Uterus (tissue), 4 donors: ENCODE measurements around the gene RPL21. TPM values are rescaled to one million over a fixed set of nuclear protein-coding genes. Genes with fewer than 3 reads are reported as not detected.

Experiments used
- DNase-seq, 2 donors: peaks; one replicate each; pipeline ENCODE4 v3.0.0-alpha.2; 2019 to 2020
- H3K27ac ChIP-seq, 2 donors: fragments of 200-600 bp; sonication (generic); 1 replicate in 1 of 2; 2 replicates in 1 of 2; pipeline ENCODE4 v1.5.1; 2016 to 2018
- H3K27me3 ChIP-seq, 2 donors: fragments of 200-600 bp; sonication (generic); one replicate each; pipeline ENCODE4 v1.5.1; 2018 to 2019; ENCODE audit warnings: control low read depth in 1 of 2
- H3K36me3 ChIP-seq, 2 donors: fragments of 200-600 bp; sonication (generic); one replicate each; pipeline ENCODE4 v1.5.1; 2019; ENCODE audit warnings: control low read depth in 1 of 2
- H3K4me1 ChIP-seq, 2 donors: fragments of 200-600 bp; sonication (generic); one replicate each; pipeline ENCODE4 v1.5.1; 2018 to 2019; ENCODE audit warnings: control low read depth in 1 of 2
- H3K4me3 ChIP-seq, 2 donors: fragments of 200-600 bp; sonication (generic); 1 replicate in 1 of 2; 2 replicates in 1 of 2; pipeline ENCODE4 v1.5.1; 2018 to 2019; ENCODE audit warnings: mild to moderate bottlenecking in 1 of 2
- H3K9me3 ChIP-seq, 2 donors: fragments of 200-600 bp; sonication (generic); one replicate each; pipeline ENCODE4 v1.5.1; 2019; ENCODE audit warnings: control low read depth in 1 of 2
- POLR2A ChIP-seq, 2 donors: fragments of 450-650 bp; IDR thresholded peaks; one replicate each; pipeline ENCODE4 v1.6.1; 2016; ENCODE audit warnings: antibody characterized with exemption in 2 of 2, mild to moderate bottlenecking in 1 of 2, moderate library complexity in 1 of 2
- intact Hi-C: fragments of 100-400 bp; cut with DNase I; formaldehyde crosslinking; loops from one replicate; pipeline ENCODE4 v1.15.1; 2023; ENCODE audit warnings: low total_unique reads
- total RNA-seq, 4 donors: library from RNA; depleted of rRNA in 3 of 4; stranded (reverse); fragments of >200 nt in 3 of 4; gene quantifications; one replicate each; pipeline versions ENCODE4 v1.1.0 to v1.2.4, GENCODE V29; 2014 to 2023
- TF ChIP-seq, protein P1 (sequence below), 4 experiments: fragments of 200-600 bp in 2 of 4; fragments of 450-650 bp in 2 of 4; sonication (generic) in 2 of 4; IDR thresholded peaks; one replicate each; pipeline ENCODE4 v1.5.1; 2016 to 2019; ENCODE audit warnings: antibody characterized with exemption in 4 of 4, mild to moderate bottlenecking in 2 of 4, moderate library complexity in 1 of 4
- donor health status: DM: yes; HTN: yes; CAD: no.

RPL21 gene
- total RNA-seq, 4 donors from 2014 or later, result 816 to 2,598 (median 1,942) TPM

DNA sequence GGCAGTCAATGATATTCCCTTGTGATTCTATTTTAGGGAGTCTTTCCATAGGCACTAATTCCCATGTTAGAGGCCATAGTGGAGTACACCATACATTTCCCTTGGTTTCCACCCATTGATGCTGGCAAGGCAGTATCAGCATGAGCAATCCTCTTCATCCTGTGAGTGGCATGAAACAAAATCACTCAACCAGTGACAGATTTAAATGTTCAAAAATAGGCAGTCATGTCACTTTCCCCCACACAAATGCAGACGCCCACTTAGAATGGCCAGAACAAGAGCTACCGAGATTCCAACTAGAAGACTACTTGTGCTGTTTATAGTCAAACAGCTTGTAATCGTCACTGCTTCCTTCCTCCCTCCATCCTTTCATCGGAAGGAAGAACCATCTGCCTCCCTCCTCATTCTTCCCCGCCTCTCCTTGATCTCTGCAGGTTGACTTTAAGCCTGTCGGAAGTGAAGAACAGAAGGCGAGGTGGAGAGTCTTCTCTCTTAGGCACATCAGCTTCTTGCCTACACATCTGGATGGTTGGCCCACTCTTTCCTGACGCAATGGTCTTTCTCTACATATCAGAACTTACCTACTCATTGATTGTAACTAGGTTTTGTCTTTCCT is 41.8 kb downstream of the RPL21 start:
- Histone ChIP-seq H3K27ac (no peak overlapping the region), H3K4me1 (no peaks in the 10 kb centered on the region), H3K9me3 (no peaks in the 10 kb centered on the region), H3K27me3 (no peaks in the 10 kb centered on the region), H3K36me3 (no peaks in the 10 kb centered on the region), H3K4me3 (no peak overlapping the region)
- intact Hi-C loops, result no loop called here
- TF ChIP-seq POLR2A (IDR thresholded peaks at IDR 0.05), result no peak
- TF ChIP-seq, protein P1, sequence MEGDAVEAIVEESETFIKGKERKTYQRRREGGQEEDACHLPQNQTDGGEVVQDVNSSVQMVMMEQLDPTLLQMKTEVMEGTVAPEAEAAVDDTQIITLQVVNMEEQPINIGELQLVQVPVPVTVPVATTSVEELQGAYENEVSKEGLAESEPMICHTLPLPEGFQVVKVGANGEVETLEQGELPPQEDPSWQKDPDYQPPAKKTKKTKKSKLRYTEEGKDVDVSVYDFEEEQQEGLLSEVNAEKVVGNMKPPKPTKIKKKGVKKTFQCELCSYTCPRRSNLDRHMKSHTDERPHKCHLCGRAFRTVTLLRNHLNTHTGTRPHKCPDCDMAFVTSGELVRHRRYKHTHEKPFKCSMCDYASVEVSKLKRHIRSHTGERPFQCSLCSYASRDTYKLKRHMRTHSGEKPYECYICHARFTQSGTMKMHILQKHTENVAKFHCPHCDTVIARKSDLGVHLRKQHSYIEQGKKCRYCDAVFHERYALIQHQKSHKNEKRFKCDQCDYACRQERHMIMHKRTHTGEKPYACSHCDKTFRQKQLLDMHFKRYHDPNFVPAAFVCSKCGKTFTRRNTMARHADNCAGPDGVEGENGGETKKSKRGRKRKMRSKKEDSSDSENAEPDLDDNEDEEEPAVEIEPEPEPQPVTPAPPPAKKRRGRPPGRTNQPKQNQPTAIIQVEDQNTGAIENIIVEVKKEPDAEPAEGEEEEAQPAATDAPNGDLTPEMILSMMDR (IDR thresholded peaks at IDR 0.05), result no peak
- no peak for DNase-seq

GRCh38 chr13:27293873-27294515 is 42.6 kb downstream of the RPL21 start:
- Histone ChIP-seq H3K9me3 (no peaks in the 10 kb centered on the region), H3K27ac (no peak overlapping the region), H3K4me1 (no peaks in the 10 kb centered on the region), H3K4me3 (no peak overlapping the region), H3K36me3 (no peaks in the 10 kb centered on the region), H3K27me3 (no peaks in the 10 kb centered on the region)
- TF ChIP-seq, protein P1 (IDR thresholded peaks at IDR 0.05), result no peak
- TF ChIP-seq POLR2A (IDR thresholded peaks at IDR 0.05), result no peak
- intact Hi-C loops, result no loop called here
- no peak for DNase-seq

- no peak for DNase-seq
- TF ChIP-seq, protein P1 (IDR thresholded peaks at IDR 0.05), result no peak
- TF ChIP-seq POLR2A (IDR thresholded peaks at IDR 0.05), result no peak
- Histone ChIP-seq H3K9me3 (no peaks in the 10 kb centered on the region), H3K4me3 (no peak overlapping the region), H3K27me3 (no peaks in the 10 kb centered on the region), H3K27ac (no peak overlapping the region), H3K4me1 (no peaks in the 10 kb centered on the region), H3K36me3 (no peaks in the 10 kb centered on the region)
- intact Hi-C loops, result no loop called here
These were observed 43.7 kb downstream of the RPL21 start for GRCh38 chr13:27295096-27295495.

DNA sequence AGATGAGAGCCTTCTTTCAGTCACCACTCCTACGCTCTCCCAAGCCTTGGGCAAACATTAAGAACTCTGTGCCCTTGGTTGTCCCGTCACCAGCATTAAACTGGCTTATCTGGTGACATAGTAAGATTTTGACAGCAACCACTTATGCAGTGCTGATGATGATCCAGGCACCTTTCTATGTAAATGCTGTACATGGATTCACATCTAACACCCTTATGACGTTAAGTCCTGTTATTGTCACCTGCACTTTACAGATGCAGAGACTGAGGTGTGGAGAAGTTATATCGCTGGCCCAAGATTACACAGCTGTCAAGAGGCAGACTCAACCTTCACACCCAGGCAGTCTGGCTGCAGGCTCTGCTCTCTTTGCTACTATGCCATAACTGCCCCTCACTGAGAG is 44.3 kb downstream of the RPL21 start:
- Histone ChIP-seq H3K36me3 (no peaks in the 10 kb centered on the region), H3K27me3 (no peaks in the 10 kb centered on the region), H3K9me3 (no peaks in the 10 kb centered on the region), H3K4me1 (no peaks in the 10 kb centered on the region), H3K27ac (no peak overlapping the region), H3K4me3 (no peak overlapping the region)
- intact Hi-C loops, result no loop called here
- no peak for DNase-seq
- no peak for TF ChIP-seq POLR2A (IDR thresholded peaks at IDR 0.05)

DNA sequence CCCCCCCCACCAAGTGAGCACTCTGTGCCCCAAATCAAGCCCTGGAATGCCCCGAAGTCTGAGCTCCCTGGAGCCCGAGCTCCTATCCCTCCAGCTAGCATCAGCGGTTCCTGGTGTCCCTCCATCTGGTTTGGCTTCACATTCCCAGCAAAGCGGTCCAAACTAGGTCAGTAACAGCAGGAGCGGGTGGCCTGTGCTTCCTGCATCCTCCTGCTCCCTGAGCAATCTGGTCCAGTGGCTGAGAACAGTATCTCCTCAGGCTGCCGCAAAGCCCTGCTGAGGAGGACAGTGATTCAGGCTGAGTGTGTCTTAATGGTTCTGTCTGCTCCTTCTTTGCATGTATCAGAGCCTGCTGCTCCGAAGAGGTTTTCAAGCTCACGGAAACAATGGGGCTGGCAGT is 45.1 kb downstream of the RPL21 start:
- TF ChIP-seq, protein P1 (IDR thresholded peaks at IDR 0.05), result no peak
- no peak for TF ChIP-seq POLR2A (IDR thresholded peaks at IDR 0.05)
- intact Hi-C loops, result no loop called here
- H3K4me1 ChIP-seq, result no peaks in the 10 kb centered on the region
- no peaks in the 10 kb centered on the region for H3K36me3 ChIP-seq
- no peak for DNase-seq
- no peaks in the 10 kb centered on the region for H3K9me3 ChIP-seq
- no peak overlapping the region for H3K4me3 ChIP-seq
- no peak overlapping the region for H3K27ac ChIP-seq
- no peaks in the 10 kb centered on the region for H3K27me3 ChIP-seq
